DND-41 (cell line): ENCODE measurements around the gene GRID1.

Experiments used
- ATAC-seq: fragments of 200-7000 bp; cut with Tn5 transposase; 3 replicates; pipeline ENCODE4 v1.9.1; 2021; ENCODE audit warnings: low read depth; ENCODE audit not compliant: insufficient read depth
- DNase-seq: peaks from one replicate; pipeline ENCODE4 v3.0.0-alpha.2; 2020
- H2AFZ ChIP-seq: 2 replicates; pipeline ENCODE4 v1.6.0; 2012; ENCODE audit warnings: low read depth, low read length
- H3K27ac ChIP-seq: 2 replicates; pipeline ENCODE4 v1.5.1; 2012; ENCODE audit warnings: low read length, inconsistent platforms
- H3K27me3 ChIP-seq: fragments of 200-600 bp; sonication (generic); 2 replicates; pipeline ENCODE4 v1.6.0; 2012; ENCODE audit warnings: low read length, mild to moderate bottlenecking, inconsistent platforms; ENCODE audit not compliant: insufficient read depth, poor library complexity
- H3K36me3 ChIP-seq: 2 replicates; pipeline ENCODE4 v1.5.1; 2012; ENCODE audit warnings: low read length, inconsistent platforms; ENCODE audit not compliant: insufficient read depth
- H3K4me1 ChIP-seq: 2 replicates; pipeline ENCODE4 v1.5.1; 2012; ENCODE audit warnings: mild to moderate bottlenecking, low read length; ENCODE audit not compliant: insufficient read depth
- H3K4me2 ChIP-seq: 2 replicates; pipeline ENCODE4 v1.6.0; 2012; ENCODE audit warnings: mild to moderate bottlenecking, moderate library complexity, low read length, inconsistent platforms; ENCODE audit not compliant: insufficient read depth
- H3K4me3 ChIP-seq, 2 experiments: fragments of 200-600 bp in 1 of 2; shearing (Covaris generic) in 1 of 2; 2 replicates each; pipeline ENCODE4 v1.5.1; 2012 to 2016; ENCODE audit warnings: inconsistent platforms in 2 of 2, low read length in 2 of 2, mild to moderate bottlenecking in 2 of 2, low read depth in 1 of 2, moderate library complexity in 1 of 2
- H3K79me2 ChIP-seq: 2 replicates; pipeline ENCODE4 v1.6.0; 2012; ENCODE audit warnings: low read length, inconsistent platforms; ENCODE audit not compliant: insufficient read depth
- H3K9ac ChIP-seq: 2 replicates; pipeline ENCODE4 v1.6.0; 2012; ENCODE audit warnings: low read depth, mild to moderate bottlenecking, inconsistent platforms, low read length, moderate library complexity
- H3K9me3 ChIP-seq: 2 replicates; pipeline ENCODE4 v1.5.1; 2012; ENCODE audit warnings: low read length, moderate library complexity, mild to moderate bottlenecking, inconsistent platforms; ENCODE audit not compliant: insufficient read depth, severe bottlenecking
- H4K20me1 ChIP-seq: 2 replicates; pipeline ENCODE4 v1.6.0; 2012; ENCODE audit warnings: low read length; ENCODE audit not compliant: insufficient read depth
- CTCF ChIP-seq: IDR thresholded peaks from 2 replicates; pipeline ENCODE4 v1.5.1; 2012; ENCODE audit warnings: borderline replicate concordance, low read length, moderate library complexity, mild to moderate bottlenecking; ENCODE audit not compliant: poor library complexity, severe bottlenecking; ENCODE audit errors: extremely low read depth
- EZH2 ChIP-seq: IDR thresholded peaks from 3 replicates; pipeline ENCODE4 v1.6.1; 2012; ENCODE audit warnings: borderline replicate concordance, low read depth, mild to moderate bottlenecking, moderate library complexity, low read length, inconsistent platforms; ENCODE audit not compliant: severe bottlenecking

GRID1 gene

GRCh38 chr10:85565381-85565780 is 801.2 kb downstream of the GRID1 start:
- H3K79me2 ChIP-seq = no peaks in the 10 kb centered on the region
- H3K4me2 ChIP-seq = no peak overlapping the region
- DNase-seq (no peak), ATAC-seq (no peak)
- H3K36me3 ChIP-seq = no peaks in the 10 kb centered on the region
- H2AFZ ChIP-seq = no peak overlapping the region
- no peaks in the 10 kb centered on the region for H4K20me1 ChIP-seq
- no peaks in the 10 kb centered on the region for H3K4me1 ChIP-seq
- no peak overlapping the region for H3K9ac ChIP-seq
- no peak overlapping the region for H3K4me3 ChIP-seq
- TF ChIP-seq CTCF (no peak), EZH2 (no peak)
- no peak overlapping the region for H3K27ac ChIP-seq
- H3K27me3 ChIP-seq = peaks cover 7% of the 10 kb centered on the region
- no peaks in the 10 kb centered on the region for H3K9me3 ChIP-seq

DNA sequence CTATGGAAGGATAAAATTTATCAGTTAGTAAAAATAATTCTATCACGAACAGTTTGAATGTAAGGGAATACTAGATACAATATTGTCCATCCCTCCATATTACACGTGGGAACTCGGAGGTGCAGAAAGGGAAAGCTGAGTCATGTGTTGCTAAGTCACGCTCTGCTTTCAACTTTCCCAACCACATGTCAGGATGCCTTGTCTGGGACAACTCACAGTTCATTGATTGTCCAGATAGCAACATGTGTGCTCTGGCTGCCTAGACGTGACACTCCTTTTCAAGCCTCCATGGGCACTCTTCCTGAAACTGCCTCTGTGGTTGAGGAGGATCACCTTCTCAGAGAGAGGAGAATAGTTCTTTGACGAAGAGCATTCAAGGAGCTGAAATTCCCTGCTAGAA is 808.1 kb downstream of the GRID1 start:
- no peak overlapping the region for H2AFZ ChIP-seq
- no peaks in the 10 kb centered on the region for H3K79me2 ChIP-seq
- H3K9ac ChIP-seq = no peak overlapping the region
- H4K20me1 ChIP-seq = no peaks in the 10 kb centered on the region
- ATAC-seq = no peak
- no peak for DNase-seq
- TF ChIP-seq CTCF (no peak), EZH2 (no peak)
- no peak overlapping the region for H3K4me3 ChIP-seq
- no peaks in the 10 kb centered on the region for H3K36me3 ChIP-seq
- no peak overlapping the region for H3K27ac ChIP-seq
- no peak overlapping the region for H3K4me2 ChIP-seq
- peaks cover under 1% of the 10 kb centered on the region for H3K27me3 ChIP-seq
- H3K9me3 ChIP-seq = no peaks in the 10 kb centered on the region
- H3K4me1 ChIP-seq = no peaks in the 10 kb centered on the region

DNA sequence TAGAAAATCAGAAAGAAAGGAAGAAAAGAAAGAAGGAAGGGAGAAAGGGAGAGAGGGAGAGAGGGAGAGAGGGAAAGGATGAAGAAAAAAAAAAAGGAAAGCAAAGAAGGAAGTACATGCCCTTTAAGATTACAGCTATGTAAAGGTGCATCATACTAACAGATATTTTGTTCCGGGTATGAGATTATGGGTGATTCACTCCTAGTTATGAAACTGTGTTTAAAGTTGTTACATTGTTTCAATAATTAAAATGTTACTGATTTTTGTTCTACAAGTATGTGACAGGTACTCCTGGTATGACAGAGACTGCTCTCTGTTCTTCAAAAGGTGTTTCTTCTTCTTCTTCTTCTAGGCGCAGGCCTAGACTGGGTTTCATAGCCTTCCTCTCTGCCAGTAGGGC is 808.9 kb downstream of the GRID1 start:
- H3K9me3 ChIP-seq = no peaks in the 10 kb centered on the region
- H3K4me1 ChIP-seq = no peaks in the 10 kb centered on the region
- no peaks in the 10 kb centered on the region for H4K20me1 ChIP-seq
- no peak overlapping the region for H3K4me3 ChIP-seq
- DNase-seq = no peak
- H3K9ac ChIP-seq = no peak overlapping the region
- H2AFZ ChIP-seq = no peak overlapping the region
- no peaks in the 10 kb centered on the region for H3K79me2 ChIP-seq
- H3K4me2 ChIP-seq = no peak overlapping the region
- ATAC-seq = no peak
- peaks cover 3% of the 10 kb centered on the region for H3K27me3 ChIP-seq
- no peaks in the 10 kb centered on the region for H3K36me3 ChIP-seq
- no peak overlapping the region for H3K27ac ChIP-seq
- TF ChIP-seq EZH2 (no peak), CTCF (no peak)

DNA sequence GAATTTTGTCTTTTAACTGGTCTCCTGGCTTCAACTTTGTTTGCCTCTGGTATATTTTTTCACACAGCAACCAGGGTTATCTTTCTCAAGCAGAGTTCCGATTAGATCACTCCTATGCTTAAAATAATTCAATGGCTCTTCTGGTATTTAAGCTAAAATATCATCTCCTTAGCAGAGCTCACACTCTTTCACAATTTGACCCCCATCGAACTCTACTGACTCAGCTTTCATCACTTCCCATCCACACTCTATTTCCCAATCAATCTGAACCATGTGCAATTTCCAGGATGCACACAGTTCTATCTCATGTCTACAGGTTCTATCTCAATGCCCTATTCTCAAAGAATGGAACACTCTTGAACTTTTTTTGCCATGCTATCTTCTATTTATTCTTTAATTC is 809.5 kb downstream of the GRID1 start:
- Histone ChIP-seq H2AFZ (no peak overlapping the region), H3K27ac (no peak overlapping the region), H3K4me1 (no peaks in the 10 kb centered on the region), H3K36me3 (no peaks in the 10 kb centered on the region), H3K4me2 (no peak overlapping the region), H3K4me3 (no peak overlapping the region), H4K20me1 (no peaks in the 10 kb centered on the region), H3K9me3 (no peaks in the 10 kb centered on the region), H3K9ac (no peak overlapping the region), H3K27me3 (peaks cover 3% of the 10 kb centered on the region), H3K79me2 (no peaks in the 10 kb centered on the region)
- TF ChIP-seq EZH2 = no peak
- no peak for TF ChIP-seq CTCF
- no peak for DNase-seq
- no peak for ATAC-seq
